GM19023 (cell line): ENCODE results near the gene PSMA6.
"Not testable (repeated sequence)": the region's sequence is repeated elsewhere in the genome, so short reads cannot be mapped to it uniquely, and the experiment has no call there.

Experiments used
- ATAC-seq: cut with Tn5 transposase; IDR thresholded peaks from one replicate; pipeline ENCODE4 v1.9.1; 2021; ENCODE audit warnings: mild to moderate bottlenecking, moderate library complexity; ENCODE audit not compliant: unreplicated experiment

Gene PSMA6

DNA sequence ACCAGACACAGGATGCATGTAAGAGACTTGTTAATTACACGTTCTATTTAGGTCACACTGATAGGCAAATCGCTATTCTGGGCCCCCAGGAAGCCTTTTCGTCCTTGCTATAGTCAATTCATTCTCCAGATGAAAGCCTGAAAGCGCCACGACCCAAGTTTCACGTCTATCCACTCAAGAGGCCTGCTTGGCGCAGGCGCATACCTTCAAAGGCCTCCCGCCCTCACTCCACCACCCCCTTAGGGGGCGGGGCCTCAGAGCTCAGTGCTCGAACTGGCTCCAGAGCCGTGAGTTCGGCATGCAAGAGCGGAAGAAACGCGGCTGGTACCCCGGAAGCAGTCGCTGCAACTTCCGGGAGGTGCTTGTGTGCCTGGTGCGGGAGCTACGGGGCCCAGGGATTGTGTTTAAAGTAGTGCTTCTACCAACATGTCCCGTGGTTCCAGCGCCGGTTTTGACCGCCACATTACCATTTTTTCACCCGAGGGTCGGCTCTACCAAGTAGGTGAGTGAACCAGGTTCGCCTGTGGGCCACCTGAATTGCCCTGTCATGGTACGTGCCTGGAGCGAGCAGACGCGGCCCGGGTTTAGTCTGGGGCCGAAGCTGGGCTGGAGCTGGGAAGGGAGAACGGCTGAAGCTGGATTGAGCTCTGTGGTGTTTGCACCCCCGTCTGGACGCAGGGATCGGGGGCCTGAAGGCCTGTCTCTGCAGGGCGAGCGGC lies at the start of gene PSMA6:
Gene PSMA6, plus strand, starts transcription at position 332 of the 719 bp plus-strand sequence. Its CDS starts 95 bp downstream, at position 427.
- ATAC-seq, result peak; percentile 93

DNA sequence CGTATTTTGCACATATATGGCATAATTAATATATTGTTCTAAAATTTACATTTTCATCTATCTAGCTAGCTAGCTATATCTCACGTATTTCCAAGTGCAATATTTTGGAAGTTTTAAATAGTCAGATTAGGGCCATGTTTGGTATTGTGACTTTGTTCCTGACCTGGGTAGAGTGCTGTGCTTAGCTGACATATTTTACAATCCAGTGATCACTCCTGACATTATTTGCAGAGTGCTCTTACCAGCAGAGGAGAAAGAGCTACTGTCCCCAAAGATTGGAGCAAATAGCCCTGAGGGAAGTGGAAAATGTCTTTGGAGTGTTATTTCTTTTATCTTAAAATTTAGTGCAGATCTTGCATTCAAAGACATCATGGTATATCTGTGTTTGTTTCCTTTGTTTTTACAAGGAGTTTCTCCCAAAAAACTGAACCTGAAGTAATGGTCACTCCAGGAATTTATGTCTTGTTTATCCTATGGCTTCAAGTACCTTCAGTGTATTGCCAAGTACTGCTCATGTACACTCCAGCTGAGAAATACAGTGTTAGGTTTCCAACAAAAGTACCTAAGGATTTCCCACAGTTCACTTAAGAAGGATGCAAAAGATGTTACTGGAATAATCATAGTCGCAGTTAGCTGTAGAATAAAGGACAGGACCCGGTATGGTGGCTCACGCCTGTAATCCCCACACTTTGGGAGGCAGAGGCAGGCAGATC lies 49.4 kb upstream of the PSMA6 start:
- no peak for ATAC-seq

DNA sequence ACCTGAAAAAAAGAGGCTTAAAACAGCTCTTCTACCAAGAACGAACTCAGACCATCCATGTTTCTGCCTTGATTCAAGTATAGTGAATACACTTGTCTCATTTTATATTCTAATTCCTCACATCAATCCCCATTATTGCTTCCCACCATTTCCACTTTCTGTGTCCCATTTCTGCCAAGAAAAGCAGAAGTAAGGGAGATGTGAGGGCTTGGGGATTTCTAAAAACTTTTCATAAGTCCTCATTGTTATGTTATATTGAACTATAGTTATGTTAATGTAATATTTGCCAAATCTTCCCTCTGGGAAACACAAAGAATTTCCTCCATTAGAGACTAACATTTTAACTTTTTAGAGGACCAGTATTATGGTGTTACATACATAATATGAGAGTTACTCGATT lies 48.2 kb upstream of the PSMA6 start:
- no peak for ATAC-seq

- no peak for ATAC-seq
Measured at GRCh38 chr14:35244542-35244941, 47.6 kb upstream of the PSMA6 start.

GRCh38 chr14:35245051-35245450 lies 47.1 kb upstream of the PSMA6 start:
- ATAC-seq, result no peak

GRCh38 chr14:35247777-35248475 lies 44.3 kb upstream of the PSMA6 start:
- ATAC-seq, result no peak

GRCh38 chr14:35248476-35248788 lies 43.8 kb upstream of the PSMA6 start:
- ATAC-seq, result no peak

- ATAC-seq, result no peak
Measured at GRCh38 chr14:35250319-35250718, 41.9 kb upstream of the PSMA6 start.

- ATAC-seq, result no peak
Measured at GRCh38 chr14:35252451-35252868, 39.7 kb upstream of the PSMA6 start.

DNA sequence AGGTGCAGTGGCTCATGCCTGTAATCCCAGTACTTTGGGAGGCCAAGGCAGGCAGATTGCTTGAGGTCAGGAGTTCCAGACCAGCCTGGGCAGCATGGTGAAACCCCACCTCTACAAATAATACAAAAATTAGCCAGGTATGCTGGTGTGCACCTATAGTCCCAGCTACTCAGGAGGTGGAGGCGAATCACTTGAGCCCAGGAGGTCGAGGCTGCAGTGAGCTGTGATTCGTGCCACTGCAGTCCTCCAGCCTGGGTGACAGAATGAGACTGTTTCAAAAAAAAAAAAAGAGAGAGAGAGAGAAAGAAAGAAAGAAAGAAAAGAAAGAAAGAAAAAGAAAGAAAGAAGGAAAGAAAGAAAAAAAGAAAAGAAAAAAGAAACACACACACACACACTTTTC lies 39.1 kb upstream of the PSMA6 start:
- ATAC-seq, result not testable (repeated sequence)

GRCh38 chr14:35254034-35254622 lies 38.1 kb upstream of the PSMA6 start:
- not testable (repeated sequence) for ATAC-seq

DNA sequence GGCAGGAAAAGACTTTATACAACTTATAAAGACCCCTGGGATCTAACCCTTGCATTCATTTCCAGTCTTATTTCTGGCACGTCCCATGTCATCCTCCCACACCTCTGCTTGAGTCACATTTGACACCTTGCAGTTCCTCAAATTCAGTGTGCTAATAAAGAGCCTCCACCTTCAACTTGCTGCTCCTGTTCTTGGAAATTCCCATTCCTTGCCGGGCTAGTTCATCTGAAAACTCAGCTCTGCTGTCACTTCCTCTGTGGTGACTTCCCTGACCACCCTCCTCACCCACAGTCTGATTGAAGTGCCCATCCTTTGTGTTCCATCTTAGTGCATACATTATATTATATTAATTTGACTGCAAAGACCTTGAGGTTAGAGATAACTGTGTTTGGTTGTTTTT lies 37.4 kb upstream of the PSMA6 start:
- ATAC-seq, result no peak

DNA sequence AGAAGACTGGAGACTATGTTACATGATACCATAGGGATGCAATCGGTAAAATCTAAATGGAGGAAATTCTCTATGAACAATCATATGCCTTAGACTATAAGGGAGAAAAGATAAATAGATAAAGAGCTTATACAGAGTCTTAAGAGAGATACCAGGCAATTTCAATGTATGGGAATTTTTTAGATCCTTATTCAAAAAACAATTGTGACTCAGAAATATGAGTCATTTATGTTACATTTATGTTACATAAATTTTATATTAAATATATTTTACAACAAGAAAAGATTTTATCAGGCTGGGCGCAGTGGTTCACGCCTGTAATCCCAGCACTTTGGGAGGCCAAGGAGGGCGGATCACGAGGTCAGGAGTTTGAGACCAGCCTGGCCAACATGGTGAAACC lies 36.5 kb upstream of the PSMA6 start:
- ATAC-seq, result no peak

DNA sequence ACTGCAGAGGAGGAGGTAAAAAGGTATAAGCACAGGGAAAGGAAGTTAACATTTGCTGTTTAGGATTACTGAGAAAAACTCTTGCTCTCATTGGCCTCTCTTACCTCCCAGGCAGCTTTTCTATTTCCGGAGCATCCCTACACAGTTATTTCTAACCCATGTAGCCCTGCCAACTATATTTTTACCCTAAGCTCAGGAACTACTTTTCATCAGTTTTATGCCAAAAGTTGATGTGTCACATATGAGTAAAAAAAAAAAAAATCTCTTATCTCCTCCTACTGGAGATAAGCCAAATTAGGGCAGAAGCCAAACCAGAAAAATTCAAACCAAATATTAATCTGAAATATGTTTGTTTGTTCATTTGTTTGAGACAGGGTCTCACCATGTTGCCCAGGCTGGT lies 34.4 kb upstream of the PSMA6 start:
- no peak for ATAC-seq

DNA sequence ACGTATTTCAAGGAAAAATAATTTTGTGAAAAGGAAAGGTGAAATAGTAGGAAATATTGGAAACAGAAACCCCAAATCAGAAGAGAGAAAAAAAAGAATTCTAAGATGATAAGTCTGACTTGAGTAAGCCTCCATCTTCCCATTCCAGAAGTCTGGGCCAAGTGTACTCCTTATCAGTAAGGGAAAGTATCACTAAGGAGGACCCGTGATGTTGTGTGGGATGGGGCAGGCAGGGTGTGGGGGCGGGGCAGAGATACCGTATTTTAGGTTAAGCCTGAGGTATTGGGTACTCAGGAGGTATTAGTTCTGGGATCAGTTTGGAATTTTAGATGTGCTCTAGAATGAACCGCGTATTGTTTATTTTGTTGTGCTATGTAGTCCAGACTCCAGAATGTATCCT lies 33.8 kb upstream of the PSMA6 start:
- no peak for ATAC-seq

DNA sequence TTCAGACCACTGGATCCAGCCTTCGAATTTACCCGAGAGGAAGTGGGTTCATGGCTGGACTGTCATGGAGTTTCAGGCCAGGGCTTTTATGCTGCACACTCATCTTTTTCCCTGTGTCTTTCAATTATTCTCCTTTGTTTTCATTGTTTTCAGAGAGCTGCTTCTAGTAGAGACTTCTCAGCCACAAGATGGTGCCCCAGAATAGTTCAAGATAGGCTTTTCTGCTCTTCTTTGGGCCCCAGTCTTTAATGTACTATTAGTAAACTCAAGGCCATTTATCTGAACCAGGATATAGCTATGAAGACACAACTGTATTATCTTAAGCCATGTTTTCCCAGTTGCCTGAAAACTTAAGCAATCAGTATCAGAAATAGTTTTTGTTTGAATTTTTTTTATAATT lies 30.4 kb upstream of the PSMA6 start:
- no peak for ATAC-seq

DNA sequence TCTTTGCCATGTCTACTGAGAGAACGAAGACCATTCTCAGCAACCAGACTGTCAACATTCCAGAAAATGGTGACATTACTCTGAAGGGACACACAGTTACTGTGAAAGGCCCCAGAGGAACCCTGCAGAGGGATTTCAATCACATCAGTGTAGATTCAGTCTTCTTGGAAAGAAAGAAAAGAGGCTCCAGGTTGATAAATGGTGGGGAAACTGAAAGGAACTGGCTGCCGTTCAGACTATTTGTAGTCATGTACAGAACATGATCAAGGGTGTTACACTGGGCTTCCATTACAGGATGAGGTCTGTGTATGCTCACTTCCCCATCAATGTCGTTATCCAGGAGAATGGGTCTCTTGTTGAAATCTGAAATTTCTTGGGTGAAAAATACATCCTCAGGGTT lies 29.7 kb upstream of the PSMA6 start:
- ATAC-seq, result no peak

DNA sequence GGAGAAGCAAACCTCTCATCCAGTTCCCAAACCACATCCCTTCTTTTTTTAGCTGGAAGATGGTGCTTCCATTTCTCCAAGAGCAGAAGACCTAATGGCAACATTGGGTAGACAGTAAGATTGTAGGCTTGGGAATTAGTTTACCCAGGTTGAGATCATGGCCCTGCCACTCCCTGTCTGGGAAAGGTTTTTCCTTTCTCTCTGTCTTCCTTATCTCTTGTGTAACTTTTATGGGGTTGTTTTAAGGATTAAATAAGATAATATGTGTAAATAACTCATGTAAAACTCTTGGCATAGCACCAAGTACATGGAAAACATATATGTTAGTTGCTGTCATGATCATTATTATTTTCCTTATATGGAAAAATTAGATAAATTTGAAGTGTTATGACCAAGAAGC lies 23.2 kb upstream of the PSMA6 start:
- ATAC-seq, result no peak

DNA sequence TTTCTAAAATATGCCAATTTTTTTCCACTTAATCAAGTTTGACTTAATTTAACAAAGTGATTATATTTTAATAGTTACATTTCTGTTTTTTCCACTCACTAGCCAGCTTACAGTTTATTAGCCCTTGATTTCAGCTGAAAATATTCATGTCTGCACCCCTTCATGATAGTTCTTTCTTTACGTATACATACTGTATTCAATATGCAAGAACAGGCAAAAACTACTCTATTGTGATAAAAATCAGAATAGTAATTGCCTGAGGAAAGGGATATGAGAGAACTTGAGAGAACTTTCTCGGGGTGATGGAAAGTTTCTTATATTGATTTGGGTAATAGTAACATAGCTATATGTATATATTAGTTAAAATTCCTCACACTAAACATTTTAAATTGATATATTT lies 17.4 kb upstream of the PSMA6 start:
- ATAC-seq, result no peak

DNA sequence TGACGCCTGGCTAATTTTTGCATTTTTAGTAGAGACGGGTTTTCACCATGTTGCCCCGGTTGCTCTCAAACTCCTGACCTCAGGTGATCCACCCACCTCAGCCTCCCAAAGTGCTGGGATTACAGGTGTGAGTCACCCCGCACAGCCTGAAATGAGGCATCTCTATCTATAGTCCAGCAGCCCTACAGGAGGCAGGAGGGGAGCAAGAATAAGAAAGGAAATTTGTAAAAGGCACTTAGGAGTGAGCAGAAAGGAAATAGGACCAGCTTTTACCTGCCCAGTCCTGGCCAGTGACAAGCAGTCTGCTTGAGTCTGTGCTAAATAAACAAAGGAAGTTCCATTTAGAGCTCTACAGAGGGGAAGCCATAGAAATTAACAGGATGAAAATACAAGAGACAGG lies 15.0 kb upstream of the PSMA6 start:
- no peak for ATAC-seq

DNA sequence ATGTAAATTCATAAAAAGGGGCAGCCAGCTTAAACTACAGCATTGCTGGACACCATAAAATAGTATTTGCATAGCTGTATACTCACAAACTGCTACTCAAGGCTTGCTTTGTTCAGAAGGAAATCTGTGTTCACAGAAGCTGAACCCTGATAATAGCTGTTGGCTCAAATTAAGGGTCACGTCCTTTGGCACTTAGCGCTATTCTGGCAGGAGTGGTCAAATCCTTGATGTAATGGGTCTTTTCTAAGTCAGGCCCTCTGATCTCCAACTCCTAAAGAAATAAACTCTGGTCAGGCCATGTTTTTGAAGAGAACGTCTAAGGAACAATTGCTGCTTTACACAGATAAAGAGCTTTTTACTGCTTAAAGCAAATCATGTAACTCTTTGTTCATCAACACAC lies 12.8 kb upstream of the PSMA6 start:
- ATAC-seq, result no peak

DNA sequence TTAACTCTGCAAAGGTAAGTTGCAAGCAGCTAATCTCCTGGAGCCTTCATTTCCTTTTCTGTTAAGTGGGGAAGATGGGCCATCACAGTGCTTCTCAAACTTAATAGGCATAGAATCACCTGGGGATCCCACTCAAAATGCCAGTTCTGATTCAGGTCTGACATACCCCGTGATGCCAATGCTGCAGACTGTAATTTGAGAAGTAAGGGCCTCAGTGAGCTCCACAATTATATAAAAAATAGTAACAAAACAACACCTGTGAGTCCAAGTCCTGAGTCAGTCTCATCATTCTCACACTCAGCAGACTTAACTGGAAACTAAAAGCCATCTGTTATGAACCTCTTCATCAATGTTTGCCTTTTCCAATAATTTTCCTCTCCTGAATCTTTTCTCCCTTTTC lies 10.8 kb upstream of the PSMA6 start:
- ATAC-seq, result no peak
